IMR-90 (cell line): ENCODE data around the gene LSM2. TPM values are rescaled to one million over a fixed set of nuclear protein-coding genes. Genes with fewer than 3 reads are reported as not detected.

Experiments
- ATAC-seq: fragments of 200-7000 bp; cut with Tn5 transposase; 2 replicates; pipeline ENCODE4 v1.9.1; 2020; ENCODE audit warnings: low read depth, mild to moderate bottlenecking, moderate library complexity
- BruUV-seq: library from RNA; stranded (reverse); fragments of 400-500 nt; replicated peaks from 2 replicates; lab custom pipeline; 2021; lab: Mats Ljungman, UMichigan
- CTCF ChIA-PET: fragments of 300-600 bp; formaldehyde crosslinking; extraction: SDS; loops from one replicate; lab custom pipeline; 2021; ENCODE audit warnings: antibody characterized with exemption; lab: Yijun Ruan, JAX
- POLR2A ChIA-PET: fragments of 300-600 bp; sonication (Branson Sonifier 250); formaldehyde crosslinking; loops from one replicate; lab custom pipeline; 2022; ENCODE audit warnings: antibody characterized with exemption; ENCODE audit not compliant: unreplicated experiment; lab: Charles Lee
- DNase-seq: peaks from one replicate; pipeline ENCODE4 v3.0.0; 2013
- H2AFZ ChIP-seq: replicated peaks from 2 replicates; pipeline ENCODE3; 2013; ENCODE audit warnings: low read length, mild to moderate bottlenecking; ENCODE audit not compliant: poor library complexity
- H2AK5ac ChIP-seq: 2 replicates; pipeline ENCODE4 v1.6.1; 2013; ENCODE audit warnings: low read depth, low read length, inconsistent platforms
- H2AK9ac ChIP-seq: replicated peaks from 2 replicates; pipeline ENCODE3; 2013; ENCODE audit warnings: mild to moderate bottlenecking, low read depth, low read length, moderate library complexity; ENCODE audit not compliant: poor library complexity
- H2BK120ac ChIP-seq: 2 replicates; pipeline ENCODE4 v1.6.1; 2013; ENCODE audit warnings: low read depth, low read length, inconsistent platforms
- H2BK15ac ChIP-seq: 3 replicates; pipeline ENCODE4 v1.6.1; 2013; ENCODE audit warnings: low read depth, low read length, inconsistent platforms
- H2BK20ac ChIP-seq: 2 replicates; pipeline ENCODE4 v1.6.1; 2013; ENCODE audit warnings: low read depth, mild to moderate bottlenecking, inconsistent platforms, low read length, moderate library complexity
- H2BK5ac ChIP-seq: 2 replicates; pipeline ENCODE4 v1.6.1; 2013; ENCODE audit warnings: mild to moderate bottlenecking, low read depth, low read length, inconsistent platforms; ENCODE audit not compliant: poor library complexity, severe bottlenecking
- H3K14ac ChIP-seq: replicated peaks from 2 replicates; pipeline ENCODE4 v1.6.1; 2013; ENCODE audit warnings: low read depth, low read length, inconsistent platforms
- H3K18ac ChIP-seq: 2 replicates; pipeline ENCODE4 v1.6.1; 2013; ENCODE audit warnings: low read depth, low read length, control low read depth
- H3K23ac ChIP-seq: 2 replicates; pipeline ENCODE4 v1.6.1; 2013; ENCODE audit warnings: low read depth, low read length, inconsistent platforms
- H3K27ac ChIP-seq: 2 replicates; pipeline ENCODE4 v1.5.1; 2013; ENCODE audit warnings: mild to moderate bottlenecking, control low read depth, low read length; ENCODE audit not compliant: insufficient read depth
- H3K27me3 ChIP-seq: 2 replicates; pipeline ENCODE4 v1.6.1; 2013; ENCODE audit warnings: low read length; ENCODE audit not compliant: control insufficient read depth, insufficient read depth
- H3K36me3 ChIP-seq: 2 replicates; pipeline ENCODE4 v1.6.1; 2013; ENCODE audit warnings: low read length, mixed read lengths; ENCODE audit not compliant: control insufficient read depth, insufficient read depth
- H3K4ac ChIP-seq: 2 replicates; pipeline ENCODE4 v1.6.1; 2013; ENCODE audit warnings: low read depth, low read length, inconsistent platforms
- H3K4me1 ChIP-seq: 2 replicates; pipeline ENCODE4 v1.6.1; 2013; ENCODE audit warnings: low read length, mixed read lengths; ENCODE audit not compliant: control insufficient read depth, insufficient read depth
- H3K4me2 ChIP-seq: 2 replicates; pipeline ENCODE4 v1.6.1; 2013; ENCODE audit warnings: low read depth, mild to moderate bottlenecking, control low read depth, low read length, moderate library complexity
- H3K4me3 ChIP-seq: 2 replicates; pipeline ENCODE4 v1.5.1; 2013; ENCODE audit warnings: low read depth, mild to moderate bottlenecking, control low read depth, low read length, moderate library complexity; ENCODE audit not compliant: insufficient read depth
- H3K56ac ChIP-seq: 2 replicates; pipeline ENCODE4 v1.6.1; 2013; ENCODE audit warnings: low read length, inconsistent platforms; ENCODE audit not compliant: insufficient read depth; ENCODE audit errors: extremely low read depth
- H3K79me1 ChIP-seq, 2 experiments: 2 replicates each; pipeline ENCODE4 v1.6.1; 2013; ENCODE audit warnings: low read length in 2 of 2, inconsistent platforms in 1 of 2, low read depth in 1 of 2
- H3K9ac ChIP-seq: 2 replicates; pipeline ENCODE4 v1.6.1; 2013; ENCODE audit warnings: low read depth, low read length, control low read depth
- H3K9me1 ChIP-seq: 2 replicates; pipeline ENCODE4 v1.6.1; 2013; ENCODE audit warnings: low read length, inconsistent platforms; ENCODE audit not compliant: insufficient read depth
- H3K9me3 ChIP-seq: 2 replicates; pipeline ENCODE4 v1.6.1; 2013; ENCODE audit warnings: low read length; ENCODE audit not compliant: control insufficient read depth, insufficient read depth
- H4K20me1 ChIP-seq: 2 replicates; pipeline ENCODE4 v1.6.1; 2013; ENCODE audit warnings: low read length, inconsistent platforms; ENCODE audit not compliant: insufficient read depth
- H4K5ac ChIP-seq: 2 replicates; pipeline ENCODE4 v1.6.1; 2013; ENCODE audit warnings: mild to moderate bottlenecking, low read depth, low read length, control low read depth
- H4K8ac ChIP-seq, 2 experiments: 2 replicates each; pipeline ENCODE4 v1.6.1; 2013; ENCODE audit warnings: low read depth in 2 of 2, low read length in 2 of 2, control low read depth in 1 of 2, inconsistent platforms in 1 of 2
- H4K91ac ChIP-seq: 2 replicates; pipeline ENCODE4 v1.6.1; 2013; ENCODE audit warnings: low read depth, low read length, inconsistent platforms; ENCODE audit not compliant: insufficient read depth
- BHLHE40 ChIP-seq: fragments of 150-350 bp; IDR thresholded peaks from 2 replicates; pipeline ENCODE4 v1.6.1; 2016; ENCODE audit warnings: mild to moderate bottlenecking, low read depth, low read length
- CEBPB ChIP-seq: IDR thresholded peaks from 2 replicates; pipeline ENCODE4 v1.6.1; 2012; ENCODE audit warnings: low read depth, low read length, improper control_type of control experiment
- CHD1 ChIP-seq: IDR thresholded peaks from 2 replicates; pipeline ENCODE4 v1.6.1; 2012; ENCODE audit warnings: low read depth, low read length, improper control_type of control experiment
- CTCF ChIP-seq: conservative IDR thresholded peaks from 2 replicates; pipeline ENCODE4 v1.5.1; 2012; ENCODE audit warnings: mild to moderate bottlenecking, low read depth, low read length, improper control_type of control experiment
- ELK1 ChIP-seq: fragments of 150-350 bp; IDR thresholded peaks from 2 replicates; pipeline ENCODE4 v1.6.1; 2016; ENCODE audit warnings: low read depth, mild to moderate bottlenecking, low read length, moderate library complexity, borderline replicate concordance
- FOS ChIP-seq: fragments of 150-350 bp; IDR thresholded peaks from 2 replicates; pipeline ENCODE4 v1.6.1; 2016; ENCODE audit warnings: low read depth, low read length
- MAFK ChIP-seq: IDR thresholded peaks from 2 replicates; pipeline ENCODE4 v1.6.1; 2012; ENCODE audit warnings: low read depth, low read length, improper control_type of control experiment
- MAZ ChIP-seq: IDR thresholded peaks from 2 replicates; pipeline ENCODE4 v1.6.1; 2012; ENCODE audit warnings: low read depth, mild to moderate bottlenecking, low read length, improper control_type of control experiment, moderate library complexity, borderline replicate concordance
- MXI1 ChIP-seq: IDR thresholded peaks from 2 replicates; pipeline ENCODE4 v1.6.1; 2012; ENCODE audit warnings: low read depth, mild to moderate bottlenecking, low read length, moderate library complexity, borderline replicate concordance
- NFE2L2 ChIP-seq: fragments of 150-350 bp; IDR thresholded peaks from 2 replicates; pipeline ENCODE4 v1.6.1; 2016; ENCODE audit warnings: low read depth, mild to moderate bottlenecking, low read length
- POLR2A ChIP-seq: IDR thresholded peaks from 2 replicates; pipeline ENCODE4 v1.6.1; 2012; ENCODE audit warnings: mild to moderate bottlenecking, low read depth, low read length
- RAD21 ChIP-seq: IDR thresholded peaks from 2 replicates; pipeline ENCODE4 v1.6.1; 2012; ENCODE audit warnings: low read length, improper control_type of control experiment
- RFX5 ChIP-seq: IDR thresholded peaks from 2 replicates; pipeline ENCODE4 v1.8.0; 2012; ENCODE audit warnings: low read depth, mild to moderate bottlenecking, low read length, moderate library complexity
- SMC3 ChIP-seq: fragments of 150-350 bp; IDR thresholded peaks from 2 replicates; pipeline ENCODE4 v1.6.1; 2016; ENCODE audit warnings: low read depth, mild to moderate bottlenecking, antibody characterized with exemption, low read length, moderate library complexity
- WGBS, 2 experiments: methylation state at CpG; one replicate each; pipeline versions ENCODE4 v1.1.5 to v1.1.7; 2013; ENCODE audit warnings: missing lambda C conversion rate in 2 of 2; ENCODE audit not compliant: insufficient read length in 1 of 2; ENCODE audit errors: extremely low coverage in 2 of 2; 5-methylcytosine and 5-hydroxymethylcytosine counted together
- dilution Hi-C: fragments of 300-500 bp; cut with HindIII; formaldehyde crosslinking; loops from one replicate; pipeline ENCODE4 v1.14.3; 2018; ENCODE audit warnings: low sequenced_read_pairs; ENCODE audit not compliant: unreplicated experiment
- in situ Hi-C: fragments of 300-500 bp; cut with MboI; formaldehyde crosslinking; loops from 3 replicates; pipeline ENCODE4 v1.14.3; 2019; ENCODE audit warnings: low sequenced_read_pairs, inconsistent platforms, mixed read lengths
- intact Hi-C: fragments of 100-400 bp; cut with micrococcal nuclease; formaldehyde crosslinking; loops from 2 replicates; pipeline ENCODE4 v1.10.0; 2022
- polyA plus RNA-seq, 3 experiments: library from polyadenylated mRNA; depleted of rRNA; stranded (reverse); fragments of >200 nt; gene quantifications; 2 replicates each; pipeline ENCODE4 v1.2.3, GENCODE V29; 2012; ENCODE audit warnings: low replicate concordance in 1 of 3
- total RNA-seq: library from RNA; depleted of rRNA; stranded (reverse); fragments of >200 nt; gene quantifications from 2 replicates; pipeline ENCODE4 v1.2.3, GENCODE V29; 2012
- TF ChIP-seq, protein P1 (sequence below): fragments of 150-350 bp; IDR thresholded peaks from 2 replicates; pipeline ENCODE4 v1.6.1; 2017; ENCODE audit warnings: mild to moderate bottlenecking, antibody characterized with exemption, low read length, low read depth

LSM2 gene
- total and polyA plus RNA-seq, 2 of the 4 experiments (the other 2 are of a cell fraction): 56.3 to 61.0 TPM

DNA sequence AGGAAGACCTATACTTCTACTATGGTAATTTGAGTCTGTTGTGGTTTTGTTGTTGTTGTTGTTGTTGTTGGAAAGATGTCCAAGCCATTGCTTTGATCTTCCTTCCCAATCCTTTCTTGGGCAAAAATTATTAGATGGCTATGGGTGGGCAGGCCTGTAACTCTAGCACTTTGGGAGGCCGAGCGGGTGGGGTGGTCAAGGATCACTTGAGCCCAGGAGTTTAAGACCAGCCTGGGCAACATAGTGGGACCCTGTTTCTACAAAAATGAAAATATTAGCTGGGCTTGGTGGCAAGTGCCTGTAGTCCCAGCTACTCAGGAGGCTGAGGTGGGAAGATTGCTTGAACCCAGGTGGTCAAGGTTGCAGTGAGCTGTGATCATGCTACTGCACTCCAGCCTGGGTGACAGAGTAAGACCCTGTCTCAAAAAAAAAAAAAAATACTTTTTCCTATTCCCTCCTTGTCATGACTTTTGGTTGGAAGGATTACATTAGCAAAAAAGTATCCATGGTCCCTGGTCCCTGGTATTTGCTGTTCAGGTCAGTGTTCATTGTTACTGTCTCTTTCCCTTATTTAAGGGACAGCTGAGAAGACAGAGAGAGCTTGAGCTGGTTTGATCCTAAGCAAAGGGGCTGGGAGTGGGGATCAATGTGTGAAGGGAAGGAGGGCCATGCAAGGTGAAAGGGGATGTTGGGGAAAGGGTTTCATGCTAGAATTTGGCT is 44.2 kb upstream of the LSM2 start:
- Histone ChIP-seq H3K9me1 (no peaks in the 10 kb centered on the region), H3K4me3 (no peak overlapping the region), H4K5ac (peak overlapping the region; percentile 71; the same call in 1 of the 2 replicates), H3K56ac (no peak overlapping the region), H3K9ac (0 out of 2 replicates have a peak overlapping the region, but pooled peaks have one; percentile 27), H3K36me3 (no peaks in the 10 kb centered on the region; the same call in 1 of the 2 replicates), H3K14ac (peak overlapping the region; percentile 1; the same call in 1 of the 2 replicates), H3K4ac (peak overlapping the region; percentile 1; the same call in 1 of the 2 replicates), H4K91ac (no peak overlapping the region), H3K9me3 (no peaks in the 10 kb centered on the region; the same call in 1 of the 2 replicates), H2AK9ac (no peak overlapping the region), H2BK15ac (no peak overlapping the region), H2AK5ac (no peak overlapping the region), H2BK5ac (no peak overlapping the region), H3K79me1 (no peaks in the 10 kb centered on the region), H3K4me1 (peaks cover 2% of the 10 kb centered on the region), H3K27ac (peak overlapping the region; percentile 57; the same call in 1 of the 2 replicates), H4K20me1 (no peaks in the 10 kb centered on the region), H3K27me3 (no peaks in the 10 kb centered on the region), H4K8ac (no peak overlapping the region), H2BK120ac (no peak overlapping the region), H2AFZ (no peak overlapping the region), H3K23ac (peak overlapping the region; percentile 0; the same call in 1 of the 2 replicates), H3K18ac (0 out of 2 replicates have a peak overlapping the region, but pooled peaks have one; percentile 38), H2BK20ac (no peak overlapping the region), H3K4me2 (peak overlapping the region; percentile 88)
- ChIA-PET POLR2A (interaction anchor here (0.6 kb wide), 1 partner anchor 26 kb away, joined by 3 read pairs; no protein-coding TSS in a partner anchor), CTCF (no interaction called here)
- dilution Hi-C loops (no loop called here), intact Hi-C loops (no loop called here), in situ Hi-C loops (no loop called here)
- ATAC-seq (no peak; the same call in 1 of the 2 replicates), DNase-seq (no peak)
- WGBS, 2 experiments: no CpG with 5 or more reads among the region's 2 CpGs
- BruUV-seq: no TSS peak
- TF ChIP-seq SMC3 (no peak), RFX5 (no peak), CHD1 (no peak), POLR2A (no peak), CEBPB (no peak), MAFK (no peak), NFE2L2 (no peak), ELK1 (no peak), BHLHE40 (no peak), FOS (no peak), MAZ (no peak), CTCF (no peak), RAD21 (no peak), MXI1 (no peak)
- TF ChIP-seq, protein P1, sequence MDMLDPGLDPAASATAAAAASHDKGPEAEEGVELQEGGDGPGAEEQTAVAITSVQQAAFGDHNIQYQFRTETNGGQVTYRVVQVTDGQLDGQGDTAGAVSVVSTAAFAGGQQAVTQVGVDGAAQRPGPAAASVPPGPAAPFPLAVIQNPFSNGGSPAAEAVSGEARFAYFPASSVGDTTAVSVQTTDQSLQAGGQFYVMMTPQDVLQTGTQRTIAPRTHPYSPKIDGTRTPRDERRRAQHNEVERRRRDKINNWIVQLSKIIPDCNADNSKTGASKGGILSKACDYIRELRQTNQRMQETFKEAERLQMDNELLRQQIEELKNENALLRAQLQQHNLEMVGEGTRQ: no peak
